ENCODE measurements around the gene ARHGAP40.
"Not testable (repeated sequence)": the region's sequence is repeated elsewhere in the genome, so short reads cannot be mapped to it uniquely, and the experiment has no call there.

The ARHGAP40 gene

DNA sequence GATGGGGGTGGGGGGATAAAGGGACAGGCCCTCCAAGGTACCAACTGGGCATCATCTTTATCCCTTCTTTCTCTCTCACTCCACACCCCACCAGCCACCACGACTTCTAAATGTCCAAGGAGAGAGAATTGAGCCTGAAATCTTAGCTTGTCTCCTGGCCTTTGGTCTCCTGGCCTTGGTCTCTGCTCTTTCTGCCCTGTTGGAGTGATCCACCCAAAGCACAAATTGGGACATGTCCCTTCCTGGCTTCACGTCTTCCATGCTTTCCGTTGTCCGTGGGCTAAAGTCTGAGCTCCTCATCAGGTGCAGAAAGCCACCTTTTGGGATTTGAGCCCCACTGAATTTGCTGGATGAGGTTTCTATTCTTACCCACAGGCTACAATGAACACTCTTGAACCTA, 12.3 kb upstream of the ARHGAP40 start:
- no peak for DNase-seq

DNA sequence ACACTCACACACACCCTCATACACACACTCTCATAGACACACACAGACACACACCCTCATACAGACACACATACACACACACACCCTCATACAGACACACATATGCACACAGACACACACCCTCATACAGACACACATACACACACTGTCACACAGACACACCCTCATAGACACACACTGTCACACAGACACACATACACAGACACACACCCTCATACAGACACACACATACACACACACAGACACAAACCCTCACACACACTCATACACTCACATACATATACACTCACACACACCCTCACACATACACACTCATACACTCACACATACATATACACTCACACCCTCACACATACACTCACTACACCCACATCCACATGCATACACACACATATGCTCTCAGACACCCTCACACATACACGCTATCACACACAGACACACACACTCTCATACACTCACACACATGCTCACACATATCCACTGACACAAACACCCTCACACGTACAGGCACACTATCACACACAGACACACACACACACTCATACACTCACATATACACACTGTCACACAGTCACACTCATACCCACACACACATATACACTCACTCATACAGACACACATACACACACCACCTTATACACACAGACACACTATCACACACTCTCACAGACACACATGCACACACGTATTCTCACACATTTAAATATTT, 11.5 kb upstream of the ARHGAP40 start:
- DNase-seq = no peak

DNA sequence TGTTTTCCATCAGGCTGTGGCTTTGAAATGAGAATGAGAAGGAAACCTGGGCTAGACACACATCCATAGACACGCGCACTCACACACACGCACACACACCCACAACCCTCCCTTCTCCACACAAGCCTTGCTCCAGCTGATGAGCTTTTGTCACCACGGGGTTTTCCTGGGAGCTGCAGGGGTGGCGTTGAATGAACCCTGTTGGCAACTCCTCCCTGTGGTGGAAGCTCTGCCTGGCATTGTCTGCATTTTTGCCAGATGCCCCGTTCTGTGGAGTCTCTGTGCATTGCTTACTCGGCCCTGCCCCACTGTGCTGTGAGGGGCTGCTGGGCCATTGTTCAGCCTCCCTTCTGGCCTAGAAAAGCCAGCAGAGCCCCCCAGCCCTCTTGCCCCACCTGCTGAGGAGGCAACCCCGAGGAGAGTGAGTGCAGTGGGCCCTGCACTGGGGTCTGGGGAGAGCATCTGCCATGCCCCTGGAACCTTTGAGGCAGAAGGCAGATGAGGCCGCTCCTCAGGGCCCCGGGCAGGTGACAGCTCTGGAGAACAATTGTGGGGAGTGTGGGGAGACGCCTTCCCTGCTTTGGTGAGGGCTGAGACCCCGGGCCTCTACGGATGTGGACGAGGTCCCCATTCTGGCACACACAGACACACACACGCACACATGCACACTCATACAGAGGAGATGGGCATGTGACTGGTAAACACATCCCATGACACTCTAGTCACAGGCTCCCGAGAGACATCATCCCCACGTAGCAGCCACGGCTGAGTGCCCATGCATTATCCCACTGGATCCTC, 10.7 kb upstream of the ARHGAP40 start:
- no peak for DNase-seq

DNA sequence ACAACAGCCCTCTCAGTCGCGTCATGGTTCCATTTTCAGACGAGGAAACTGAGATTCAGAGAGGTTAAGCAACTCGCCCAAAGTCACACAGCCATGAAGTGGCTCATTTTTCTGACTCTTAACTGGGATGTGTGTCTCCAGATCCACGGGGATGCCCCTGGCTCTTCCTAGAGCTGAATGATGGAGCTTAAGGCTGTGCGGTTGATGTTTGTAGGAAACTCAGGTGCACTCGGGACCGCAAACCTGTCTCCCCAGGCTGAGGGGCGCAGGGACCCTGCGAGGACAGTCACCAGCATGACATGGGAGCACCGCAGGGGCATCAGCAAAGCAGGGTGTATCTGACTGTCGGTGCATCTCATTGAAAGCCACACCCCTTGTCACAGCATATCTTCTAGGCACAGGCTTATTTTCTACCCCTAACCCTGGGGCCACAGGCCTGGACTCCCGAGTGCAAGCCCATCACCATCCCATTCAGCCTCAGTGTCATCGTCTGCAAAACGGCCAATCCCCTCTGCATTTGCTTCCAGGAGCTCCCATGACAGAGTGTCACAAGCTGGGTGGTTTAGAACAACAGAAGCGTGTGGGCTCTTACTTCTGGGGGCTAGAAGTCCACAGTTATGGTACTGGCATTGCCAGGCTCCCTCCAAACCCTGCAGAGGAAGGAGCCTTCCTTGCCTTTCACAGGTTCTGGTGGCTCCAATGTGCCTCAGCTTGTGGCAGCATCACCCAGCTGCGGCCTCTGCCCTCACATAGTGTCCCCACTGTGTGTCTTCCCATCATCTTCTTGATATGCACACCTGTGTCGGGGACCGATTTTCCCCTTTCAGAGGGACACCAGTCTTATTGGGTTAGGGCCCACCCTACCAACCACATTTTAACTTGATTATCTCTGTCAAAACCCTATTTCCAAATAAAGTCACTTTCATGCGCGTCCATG, 9.9 kb upstream of the ARHGAP40 start:
- no peak for DNase-seq

DNA sequence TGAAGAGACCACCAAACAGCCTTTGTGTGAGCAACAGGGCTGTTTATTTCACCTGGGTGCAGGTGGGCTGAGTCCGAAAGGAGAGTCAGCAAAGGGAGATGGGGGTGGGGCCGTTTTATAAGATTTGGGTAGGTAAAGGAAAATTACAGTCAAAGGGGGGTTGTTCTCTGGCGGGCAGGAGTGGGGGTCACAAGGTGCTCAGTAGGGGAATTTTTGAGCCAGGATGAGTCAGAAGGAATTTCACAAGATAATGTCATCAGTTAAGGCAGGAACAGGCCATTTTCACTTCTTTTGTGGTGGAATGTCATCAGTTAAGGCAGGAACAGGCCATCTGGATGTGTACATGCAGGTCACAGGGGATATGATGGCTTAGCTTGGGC, 9.2 kb upstream of the ARHGAP40 start:
- not testable (repeated sequence) for DNase-seq

DNA sequence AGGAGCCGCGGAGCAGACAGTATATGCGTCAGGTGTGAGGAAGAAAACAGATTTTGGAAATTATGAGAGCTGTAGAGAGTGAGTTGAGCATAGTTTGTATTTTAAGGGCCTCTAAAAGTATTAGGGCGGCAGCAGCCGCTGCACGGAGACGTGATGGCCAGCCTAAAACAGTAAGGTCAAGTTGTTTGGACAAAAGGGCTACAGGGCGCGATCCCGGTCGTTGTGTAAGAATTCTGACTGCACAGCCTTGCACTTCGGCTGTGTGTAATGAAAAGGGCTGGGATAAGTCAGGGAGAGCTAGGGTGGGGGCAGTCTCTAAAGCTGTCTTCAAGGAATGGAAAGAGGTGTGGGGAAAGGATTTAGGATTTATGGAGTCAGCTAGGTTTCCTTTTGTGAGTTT, 7.3 kb upstream of the ARHGAP40 start:
- not testable (repeated sequence) for DNase-seq

DNA sequence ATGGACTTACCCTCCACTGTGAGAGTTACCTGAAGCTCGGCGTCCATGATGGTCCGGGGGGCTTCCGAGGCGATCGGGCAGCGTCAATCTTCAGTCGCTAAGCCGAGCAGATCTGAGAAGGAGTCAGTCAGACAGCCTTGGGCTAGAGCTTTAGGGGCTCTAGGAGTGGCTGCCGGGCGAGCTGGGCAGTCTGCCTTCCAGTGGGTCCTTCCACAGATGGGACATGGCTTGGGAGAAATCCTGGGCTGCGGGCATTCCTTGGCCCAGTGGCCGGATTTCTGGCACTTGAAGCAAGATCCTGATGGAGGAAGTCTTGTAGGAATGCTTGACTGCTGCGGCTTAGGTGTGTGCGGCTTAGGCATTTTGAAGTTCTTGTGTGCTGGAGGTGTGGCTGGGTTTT, 5.7 kb upstream of the ARHGAP40 start:
- DNase-seq = not testable (repeated sequence)

DNA sequence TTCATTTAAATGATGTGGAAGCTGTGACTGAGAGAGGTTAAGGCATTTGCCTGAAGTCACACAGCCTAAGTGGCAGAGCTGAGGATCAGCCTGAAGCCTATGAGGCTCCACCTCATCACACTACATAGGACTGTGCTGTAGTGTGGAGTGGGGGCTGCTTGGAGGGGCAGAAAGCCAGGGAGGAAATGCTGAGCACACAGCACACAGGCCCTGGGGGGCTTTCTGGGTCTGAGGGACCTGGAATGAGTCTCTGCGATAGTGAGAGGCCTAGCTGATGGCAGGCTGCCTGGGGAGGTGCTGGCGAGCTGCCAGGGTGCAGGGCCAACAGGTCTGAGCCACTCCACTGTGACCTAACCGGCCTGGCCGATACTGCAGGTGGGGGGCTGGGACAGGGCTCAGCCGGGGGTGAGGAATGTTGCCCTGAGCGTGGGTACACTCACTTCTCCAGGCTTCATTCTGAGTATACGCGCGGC, 2.2 kb upstream of the ARHGAP40 start:
- no peak for DNase-seq

DNA sequence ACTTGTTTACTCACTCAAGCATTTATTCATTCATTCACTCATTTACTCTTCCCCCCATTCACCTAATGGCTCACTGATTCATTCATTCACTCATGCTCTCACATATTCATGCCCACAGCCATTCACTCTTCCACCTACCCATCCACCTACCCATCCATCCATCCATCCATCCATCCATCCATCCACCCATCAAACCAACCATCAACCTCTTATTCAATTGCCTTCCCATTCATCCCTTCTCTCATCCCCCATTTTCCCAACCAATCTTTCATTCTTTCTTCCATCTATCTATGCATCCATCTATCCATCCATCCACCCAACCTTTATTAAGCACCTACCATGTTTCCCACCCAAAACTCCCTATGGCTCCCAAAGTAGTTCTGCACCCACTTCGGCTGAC, 1.6 kb upstream of the ARHGAP40 start:
- no peak for DNase-seq

DNA sequence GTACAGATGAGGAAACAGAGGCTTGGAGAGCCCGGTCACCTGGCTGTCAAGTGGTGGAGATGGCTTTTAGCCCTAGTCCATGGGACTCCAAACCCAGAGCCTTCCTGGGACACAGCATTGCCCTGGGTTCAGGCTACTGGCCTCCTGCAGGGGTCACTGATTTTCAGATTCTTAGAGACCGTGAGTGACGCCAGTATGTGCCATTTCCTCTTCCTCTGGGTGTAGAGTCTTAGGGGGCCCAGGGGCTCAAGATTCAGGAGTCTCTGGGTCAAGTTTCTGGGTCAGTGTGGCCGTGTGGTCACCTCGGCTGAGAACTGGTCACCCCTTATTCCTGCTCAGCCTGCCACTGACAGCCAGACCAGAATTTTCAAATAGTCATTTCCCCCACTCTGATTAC, 574 bp downstream of the ARHGAP40 start:
- no peak for DNase-seq

DNA sequence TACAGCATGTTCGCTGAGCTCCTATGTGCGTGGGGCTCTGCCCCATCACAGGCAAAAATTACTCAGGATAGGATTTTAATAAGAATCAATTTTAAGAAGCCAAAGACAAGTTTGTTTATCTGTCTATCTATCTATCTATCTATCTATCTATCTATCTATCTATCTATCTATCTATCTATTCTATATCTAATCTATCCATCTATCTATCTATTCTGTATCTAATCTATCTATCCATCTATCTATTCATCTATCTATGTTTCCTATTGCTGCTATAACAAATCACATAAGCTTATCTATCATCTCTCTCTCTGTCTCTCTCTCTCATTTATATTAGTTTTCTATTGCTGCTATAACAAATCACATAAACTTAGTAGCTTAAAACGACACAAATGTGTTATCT, 1.7 kb downstream of the ARHGAP40 start:
- DNase-seq = no peak

DNA sequence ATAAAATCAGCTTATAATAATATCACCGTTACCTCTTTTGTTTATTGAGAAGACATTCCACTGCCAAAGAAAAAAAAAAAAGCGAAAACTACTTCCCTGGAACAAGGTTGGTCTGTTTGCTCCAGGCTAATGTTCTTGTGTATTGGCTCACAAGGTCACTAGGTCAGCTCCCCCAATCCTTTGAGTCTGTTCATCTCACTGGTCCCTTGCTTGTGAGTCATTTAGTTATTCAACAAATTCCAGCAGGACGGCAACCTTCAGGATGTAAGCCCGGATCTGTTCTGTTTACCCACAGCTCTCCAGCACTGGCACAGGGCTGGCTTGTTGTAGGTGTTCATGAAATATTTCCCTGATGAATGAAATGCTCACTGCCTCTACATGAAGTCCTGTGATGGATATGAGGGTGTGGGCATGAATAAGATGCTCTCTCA, 3.3 kb downstream of the ARHGAP40 start:
- no peak for DNase-seq

DNA sequence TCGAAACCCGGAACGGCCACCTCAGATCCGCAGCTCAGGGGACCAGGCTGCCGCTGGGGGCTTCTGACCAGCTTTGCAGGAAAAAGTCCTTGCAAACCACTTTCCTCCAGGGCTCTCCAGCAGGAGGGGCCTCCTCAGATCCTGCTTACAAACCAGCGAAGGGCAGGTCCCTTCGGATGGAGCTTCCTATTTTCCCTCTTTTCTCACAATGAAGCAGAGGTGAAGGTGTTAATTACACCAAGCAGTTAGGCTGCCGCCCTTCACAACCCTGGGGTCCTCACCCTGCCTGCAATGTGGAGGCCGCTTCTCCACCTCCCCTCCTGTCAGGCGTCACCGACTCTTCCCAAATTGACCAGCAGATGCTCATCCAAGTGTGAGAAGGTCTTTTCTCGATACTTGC, 5.7 kb downstream of the ARHGAP40 start:
- DNase-seq = no peak

DNA sequence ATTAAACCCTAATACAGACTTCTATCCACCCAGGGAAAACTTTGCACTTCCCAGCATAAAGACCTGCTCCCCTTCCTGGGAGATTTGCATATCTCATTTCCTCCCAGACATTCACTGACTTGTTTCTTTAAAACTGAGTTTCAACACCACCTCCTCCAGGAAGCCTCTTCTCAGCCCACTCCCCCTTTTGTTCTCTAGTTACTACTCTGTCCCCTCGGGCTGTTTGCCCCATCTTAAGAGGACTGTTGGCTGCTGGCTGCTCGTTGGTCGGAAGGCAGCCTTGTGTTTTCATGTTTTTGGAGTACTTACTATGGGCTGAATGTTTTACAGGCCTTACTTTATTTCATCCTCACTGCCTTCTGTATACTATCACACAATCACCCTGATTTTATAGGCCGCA, 6.6 kb downstream of the ARHGAP40 start:
- no peak for DNase-seq

DNA sequence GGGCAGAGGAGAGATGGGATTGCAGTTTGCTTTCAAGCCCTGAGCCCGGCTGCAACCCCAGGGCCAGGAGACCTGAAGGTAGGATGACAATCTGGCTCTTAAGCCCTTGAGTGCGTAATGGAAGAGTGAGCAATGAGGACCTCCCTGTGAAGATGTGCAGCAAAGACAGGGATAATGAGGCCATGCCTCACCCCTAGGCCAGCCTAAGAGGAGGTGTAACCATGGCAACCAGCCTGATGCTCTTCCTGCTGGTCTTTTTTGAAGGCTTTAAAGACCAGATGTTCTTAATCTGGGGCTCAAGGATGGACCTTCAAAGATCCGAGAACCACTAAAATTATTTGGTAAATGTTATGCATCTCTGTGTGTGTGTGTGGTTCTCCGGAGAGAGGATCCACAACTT, 8.2 kb downstream of the ARHGAP40 start:
- DNase-seq = no peak

DNA sequence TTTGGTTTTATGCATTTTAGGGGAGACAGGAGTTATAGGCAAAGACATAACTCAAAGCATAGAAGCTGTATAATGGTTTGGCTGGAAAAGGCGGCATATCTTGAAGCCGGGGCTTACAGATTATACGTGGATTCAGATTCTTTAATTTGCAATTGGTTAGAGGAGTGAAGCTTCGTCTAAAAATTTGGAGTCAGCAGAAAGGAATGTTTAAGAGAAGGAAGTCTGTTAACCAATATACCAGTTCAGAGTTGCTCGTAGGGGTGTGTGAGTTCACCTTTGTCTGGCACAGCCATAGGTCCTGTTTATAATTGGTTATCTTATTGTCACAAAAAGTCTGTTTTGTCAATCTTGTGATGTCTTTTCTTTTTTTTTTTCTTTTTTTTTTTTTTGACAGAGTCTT, 8.9 kb downstream of the ARHGAP40 start:
- no peak for DNase-seq

DNA sequence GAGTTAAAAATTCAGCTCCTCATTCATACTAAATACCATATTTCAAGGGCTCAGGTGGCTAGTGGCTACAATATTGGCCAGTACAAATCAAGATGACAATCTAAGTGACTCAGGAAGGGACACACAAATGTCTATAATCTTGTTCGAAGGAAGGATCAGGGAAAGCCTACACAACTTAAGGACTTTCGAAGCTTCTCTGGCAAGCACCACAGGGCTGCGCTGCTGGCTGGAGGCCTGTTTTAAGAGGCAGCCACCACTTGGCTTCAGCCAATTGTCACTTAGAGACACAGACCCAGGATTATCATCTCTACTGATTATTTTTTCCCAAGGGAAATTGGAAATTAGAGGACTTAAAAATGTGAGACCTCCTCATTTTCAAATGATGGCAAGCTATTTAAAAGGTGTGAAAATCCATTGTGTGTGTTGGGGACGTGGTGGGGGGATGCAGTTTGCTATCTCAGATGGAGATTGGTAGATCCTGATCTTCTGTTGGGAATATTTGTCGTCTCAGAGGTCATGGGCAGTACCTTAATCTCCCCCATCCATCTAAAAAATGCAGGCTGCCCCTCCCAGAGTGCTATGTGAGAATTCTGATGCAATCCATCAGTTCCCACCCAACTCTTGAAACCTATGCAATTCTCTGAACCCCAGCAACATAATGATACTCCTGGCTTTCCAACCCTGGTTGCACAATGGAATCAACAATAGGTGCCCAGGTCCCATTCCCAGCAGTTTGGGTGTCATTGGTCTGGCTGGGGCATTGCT, 11.3 kb downstream of the ARHGAP40 start:
- DNase-seq = no peak

DNA sequence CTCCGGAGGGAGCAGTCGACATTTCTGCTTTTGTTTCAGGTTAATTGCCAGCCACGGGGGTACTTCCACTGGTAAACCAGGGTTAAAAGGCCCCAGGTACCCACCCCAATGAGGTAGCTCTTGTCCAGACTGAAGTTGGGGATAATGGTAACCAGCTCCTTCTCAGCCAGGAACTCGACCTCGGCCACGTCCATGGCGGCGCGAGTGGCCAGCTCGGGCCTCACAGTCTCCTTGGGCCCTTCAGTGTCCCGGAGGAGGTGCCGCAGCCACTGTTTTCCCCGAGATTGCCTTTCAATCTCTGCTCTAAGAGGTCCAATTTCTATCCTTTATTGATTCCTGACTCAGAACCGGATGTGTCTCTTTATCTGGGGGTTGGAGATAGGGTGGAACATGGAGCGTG, 13.7 kb downstream of the ARHGAP40 start:
- DNase-seq = no peak

DNA sequence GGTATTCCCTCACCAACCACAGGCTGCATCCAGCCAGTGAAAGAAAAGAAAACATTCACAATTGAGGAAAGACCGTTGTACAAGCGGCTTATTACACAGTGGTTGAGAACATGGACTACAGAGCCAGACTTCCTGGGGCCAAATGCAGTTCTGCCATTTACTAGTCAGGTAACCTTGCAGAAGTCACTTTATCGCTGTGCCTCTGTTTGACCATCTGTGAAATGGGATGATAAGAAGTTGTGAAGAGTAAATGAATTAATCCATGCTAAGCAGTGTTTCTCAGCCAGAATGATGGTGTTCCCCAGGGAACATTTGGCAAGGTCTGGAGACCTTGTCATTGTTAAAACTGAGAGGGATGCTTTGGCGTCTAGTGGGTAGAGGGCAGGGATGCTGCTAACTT, 14.8 kb downstream of the ARHGAP40 start:
- no peak for DNase-seq

DNA sequence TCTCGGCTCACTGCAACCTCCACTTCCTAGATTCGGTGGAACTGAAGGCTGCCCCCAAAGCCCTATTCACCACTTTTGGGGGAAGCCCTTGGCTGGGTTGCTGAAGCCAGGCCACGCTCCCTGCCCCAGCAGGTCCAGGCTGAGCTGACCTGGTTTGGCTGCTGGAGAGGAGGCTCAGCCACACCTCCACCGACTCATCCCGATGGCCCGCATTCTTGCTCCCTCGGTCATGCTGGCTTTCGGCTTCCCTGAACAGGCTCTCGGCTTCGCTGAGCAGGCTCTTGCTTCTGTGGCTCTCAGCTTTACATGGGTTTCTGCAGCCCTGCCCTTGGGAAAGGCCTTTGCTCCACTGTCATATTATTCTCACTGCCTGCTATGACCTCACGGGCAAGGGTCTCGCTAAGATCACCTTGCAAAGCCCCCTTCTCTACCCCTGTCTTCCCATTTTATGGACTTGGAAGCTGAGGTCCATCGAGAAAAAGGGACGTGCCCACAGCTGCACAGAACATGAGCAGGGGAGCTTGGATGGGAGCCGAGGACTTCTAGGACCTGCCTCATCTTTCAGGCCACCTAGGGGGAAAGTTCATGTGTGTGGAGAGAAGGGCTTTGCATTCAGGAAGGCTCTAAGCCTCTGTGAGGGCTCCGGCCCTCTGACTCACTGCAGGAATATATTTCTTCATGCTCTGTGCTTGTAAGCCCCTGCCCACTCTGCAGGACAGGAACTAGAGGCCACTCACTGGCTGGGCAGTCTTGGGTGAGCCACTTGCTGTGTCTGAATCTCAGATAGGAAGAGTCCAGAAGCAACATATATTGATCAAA, 15.6 kb downstream of the ARHGAP40 start:
- no peak for DNase-seq

DNA sequence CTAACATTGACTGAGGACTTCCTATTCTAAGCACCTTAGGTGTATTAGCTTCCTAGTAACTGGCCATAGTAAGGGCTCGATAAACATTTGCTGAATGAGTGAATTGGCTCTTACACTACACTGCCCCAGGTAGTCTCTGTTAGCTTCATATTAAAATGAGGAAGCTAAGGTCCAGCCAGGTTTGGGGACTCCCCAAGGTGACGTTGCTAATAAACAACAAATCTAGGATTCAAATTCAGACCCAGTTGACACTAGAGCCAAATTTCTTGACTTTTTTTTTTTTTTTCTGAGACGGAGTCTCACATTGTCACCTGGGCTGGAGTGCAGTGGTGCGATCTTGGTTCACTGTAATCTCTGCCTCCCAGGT, 16.2 kb downstream of the ARHGAP40 start:
- DNase-seq = no peak

DNA sequence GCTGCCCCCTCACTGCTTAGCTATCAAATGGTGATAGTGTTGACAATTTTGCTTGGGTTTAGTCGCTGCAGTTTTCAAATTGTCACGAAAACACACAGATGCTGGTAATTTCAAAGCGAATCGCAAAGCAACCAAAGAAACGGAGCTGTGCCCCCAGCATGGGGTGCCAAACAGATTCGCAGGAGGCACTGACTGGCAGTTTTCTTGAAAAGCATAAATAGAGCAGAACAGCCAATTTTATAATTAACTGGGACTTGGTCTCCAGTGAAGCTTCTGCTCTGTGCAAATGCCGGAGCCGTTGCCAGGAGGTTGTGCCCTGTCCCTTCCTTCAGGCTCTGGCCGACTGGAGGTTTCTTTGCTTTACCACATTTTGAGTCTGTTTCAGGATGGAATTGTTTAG, 18.8 kb downstream of the ARHGAP40 start:
- no peak for DNase-seq

Measured in stimulated activated naive CD4-positive, alpha-beta T cell (primary cell).